ENCODE data around the gene SLC35F1. TPM values are rescaled to one million over a fixed set of nuclear protein-coding genes. Genes with fewer than 3 reads are reported as not detected.

Gene SLC35F1
- total and polyA plus RNA-seq, 2 donors, result 0.92 to 9.1 TPM

- H3K4me1 ChIP-seq (ENCODE audit: insufficient read depth), result no peaks in the 10 kb centered on the region
- no peak for DNase-seq (ENCODE audit: extremely low spot score)
- WGBS, result 80% methylated on average over 2 of the region's 2 CpGs
- H3K27ac ChIP-seq (ENCODE audit: low read depth), result no peak overlapping the region
- no peak overlapping the region for H3K4me3 ChIP-seq (ENCODE audit: low read depth, low read length)
- H3K36me3 ChIP-seq (ENCODE audit: insufficient read depth), result no peaks in the 10 kb centered on the region
Observed at GRCh38 chr6:118083711-118084110, 176.6 kb downstream of the SLC35F1 start.

GRCh38 chr6:118085665-118086064 lies 178.6 kb downstream of the SLC35F1 start:
- Histone ChIP-seq H3K27ac (ENCODE audit: low read depth) (no peak overlapping the region), H3K4me1 (ENCODE audit: insufficient read depth) (no peaks in the 10 kb centered on the region), H3K4me3 (ENCODE audit: low read depth, low read length) (no peak overlapping the region), H3K36me3 (ENCODE audit: insufficient read depth) (no peaks in the 10 kb centered on the region)
- WGBS, result 72% methylated on average over 2 of the region's 2 CpGs
- DNase-seq (ENCODE audit: extremely low spot score), result no peak

GRCh38 chr6:118086159-118086558 lies 179.1 kb downstream of the SLC35F1 start:
- Histone ChIP-seq H3K27ac (ENCODE audit: low read depth) (no peak overlapping the region), H3K4me3 (ENCODE audit: low read depth, low read length) (no peak overlapping the region), H3K36me3 (ENCODE audit: insufficient read depth) (no peaks in the 10 kb centered on the region), H3K4me1 (ENCODE audit: insufficient read depth) (no peaks in the 10 kb centered on the region)
- no peak for DNase-seq (ENCODE audit: extremely low spot score)
- WGBS, result 74% methylated on average over 2 of the region's 2 CpGs

GRCh38 chr6:118092086-118092485 lies 185.0 kb downstream of the SLC35F1 start:
- Histone ChIP-seq H3K4me1 (ENCODE audit: insufficient read depth) (no peaks in the 10 kb centered on the region), H3K4me3 (ENCODE audit: low read depth, low read length) (no peak overlapping the region), H3K36me3 (ENCODE audit: insufficient read depth) (no peaks in the 10 kb centered on the region), H3K27ac (ENCODE audit: low read depth) (no peak overlapping the region)
- no peak for DNase-seq (ENCODE audit: extremely low spot score)

GRCh38 chr6:118097576-118097975 lies 190.5 kb downstream of the SLC35F1 start:
- 77% methylated on average over 3 of the region's 3 CpGs for WGBS
- Histone ChIP-seq H3K4me3 (ENCODE audit: low read depth, low read length) (no peak overlapping the region), H3K27ac (ENCODE audit: low read depth) (no peak overlapping the region), H3K4me1 (ENCODE audit: insufficient read depth) (no peaks in the 10 kb centered on the region), H3K36me3 (ENCODE audit: insufficient read depth) (no peaks in the 10 kb centered on the region)
- no peak for DNase-seq (ENCODE audit: extremely low spot score)

GRCh38 chr6:118100717-118101116 lies 193.7 kb downstream of the SLC35F1 start:
- H3K27ac ChIP-seq (ENCODE audit: low read depth), result no peak overlapping the region
- no peak overlapping the region for H3K4me3 ChIP-seq (ENCODE audit: low read depth, low read length)
- H3K4me1 ChIP-seq (ENCODE audit: insufficient read depth), result no peaks in the 10 kb centered on the region
- no peaks in the 10 kb centered on the region for H3K36me3 ChIP-seq (ENCODE audit: insufficient read depth)
- DNase-seq (ENCODE audit: extremely low spot score), result no peak
- WGBS, result 54% methylated on average over 2 of the region's 2 CpGs

GRCh38 chr6:118101220-118101619 lies 194.2 kb downstream of the SLC35F1 start:
- Histone ChIP-seq H3K4me3 (ENCODE audit: low read depth, low read length) (no peak overlapping the region), H3K4me1 (ENCODE audit: insufficient read depth) (no peaks in the 10 kb centered on the region), H3K27ac (ENCODE audit: low read depth) (no peak overlapping the region), H3K36me3 (ENCODE audit: insufficient read depth) (no peaks in the 10 kb centered on the region)
- DNase-seq (ENCODE audit: extremely low spot score), result no peak
- 67% methylated on average over 1 of the region's 1 CpG for WGBS

GRCh38 chr6:118101831-118102345 lies 194.8 kb downstream of the SLC35F1 start:
- no peak for DNase-seq (ENCODE audit: extremely low spot score)
- H3K4me1 ChIP-seq (ENCODE audit: insufficient read depth), result no peaks in the 10 kb centered on the region
- H3K36me3 ChIP-seq (ENCODE audit: insufficient read depth), result no peaks in the 10 kb centered on the region
- H3K4me3 ChIP-seq (ENCODE audit: low read depth, low read length), result no peak overlapping the region
- no peak overlapping the region for H3K27ac ChIP-seq (ENCODE audit: low read depth)
- WGBS, result 35% methylated on average over 4 of the region's 4 CpGs

GRCh38 chr6:118102401-118102800 lies 195.3 kb downstream of the SLC35F1 start:
- no peak for DNase-seq (ENCODE audit: extremely low spot score)
- no peaks in the 10 kb centered on the region for H3K4me1 ChIP-seq (ENCODE audit: insufficient read depth)
- no peak overlapping the region for H3K4me3 ChIP-seq (ENCODE audit: low read depth, low read length)
- H3K27ac ChIP-seq (ENCODE audit: low read depth), result no peak overlapping the region
- no peaks in the 10 kb centered on the region for H3K36me3 ChIP-seq (ENCODE audit: insufficient read depth)
- 58% methylated on average over 2 of the region's 2 CpGs for WGBS

- Histone ChIP-seq H3K4me1 (ENCODE audit: insufficient read depth) (no peaks in the 10 kb centered on the region), H3K36me3 (ENCODE audit: insufficient read depth) (no peaks in the 10 kb centered on the region), H3K4me3 (ENCODE audit: low read depth, low read length) (no peak overlapping the region), H3K27ac (ENCODE audit: low read depth) (no peak overlapping the region)
- WGBS, result 65% methylated on average over 5 of the region's 5 CpGs
- DNase-seq (ENCODE audit: extremely low spot score), result no peak
Observed at GRCh38 chr6:118103381-118104146, 196.5 kb downstream of the SLC35F1 start.

- Histone ChIP-seq H3K4me3 (ENCODE audit: low read depth, low read length) (no peak overlapping the region), H3K36me3 (ENCODE audit: insufficient read depth) (no peaks in the 10 kb centered on the region), H3K27ac (ENCODE audit: low read depth) (no peak overlapping the region), H3K4me1 (ENCODE audit: insufficient read depth) (no peaks in the 10 kb centered on the region)
- WGBS, result 51% methylated on average over 3 of the region's 3 CpGs
- no peak for DNase-seq (ENCODE audit: extremely low spot score)
Observed at GRCh38 chr6:118122161-118122725, 215.2 kb downstream of the SLC35F1 start.

GRCh38 chr6:118122801-118123200 lies 215.7 kb downstream of the SLC35F1 start:
- H3K27ac ChIP-seq (ENCODE audit: low read depth), result no peak overlapping the region
- no peak for DNase-seq (ENCODE audit: extremely low spot score)
- no peaks in the 10 kb centered on the region for H3K4me1 ChIP-seq (ENCODE audit: insufficient read depth)
- H3K4me3 ChIP-seq (ENCODE audit: low read depth, low read length), result no peak overlapping the region
- 75% methylated on average over 1 of the region's 1 CpG for WGBS
- H3K36me3 ChIP-seq (ENCODE audit: insufficient read depth), result no peaks in the 10 kb centered on the region

GRCh38 chr6:118123503-118124037 lies 216.5 kb downstream of the SLC35F1 start:
- no peaks in the 10 kb centered on the region for H3K36me3 ChIP-seq (ENCODE audit: insufficient read depth)
- WGBS, result 97% methylated on average over 1 of the region's 1 CpG
- H3K27ac ChIP-seq (ENCODE audit: low read depth), result no peak overlapping the region
- no peak for DNase-seq (ENCODE audit: extremely low spot score)
- H3K4me3 ChIP-seq (ENCODE audit: low read depth, low read length), result no peak overlapping the region
- no peaks in the 10 kb centered on the region for H3K4me1 ChIP-seq (ENCODE audit: insufficient read depth)

GRCh38 chr6:118124851-118125250 lies 217.8 kb downstream of the SLC35F1 start:
- 45% methylated on average over 2 of the region's 2 CpGs for WGBS

More at GRCh38 chr6:118124851-118125250, 217.8 kb downstream of the SLC35F1 start:
- H3K36me3 ChIP-seq (ENCODE audit: insufficient read depth), result no peaks in the 10 kb centered on the region
- H3K4me3 ChIP-seq (ENCODE audit: low read depth, low read length), result no peak overlapping the region
- DNase-seq (ENCODE audit: extremely low spot score), result no peak
- H3K27ac ChIP-seq (ENCODE audit: low read depth), result no peak overlapping the region
- H3K4me1 ChIP-seq (ENCODE audit: insufficient read depth), result no peaks in the 10 kb centered on the region

All from urinary bladder (tissue), 4 donors.